HEK293 (cell line): ENCODE results near the gene DYNLT4.

Experiments used
- CTCF ChIA-PET: fragments of 350-600 bp; formaldehyde crosslinking; extraction: SDS; loops from one replicate; lab custom pipeline; 2021; ENCODE audit warnings: antibody characterized with exemption; lab: Yijun Ruan, JAX
- POLR2A ChIA-PET: fragments of 300-600 bp; formaldehyde crosslinking; extraction: SDS; loops from one replicate; lab custom pipeline; 2020; ENCODE audit warnings: antibody characterized with exemption, inconsistent platforms; lab: Yijun Ruan, JAX
- H3K27ac ChIP-seq: fragments of 200-500 bp; sonication (Bioruptor generic); 2 replicates; pipeline ENCODE4 v1.5.1; 2014; ENCODE audit warnings: low read depth, low read length, control low read depth, inconsistent platforms; ENCODE audit errors: extremely low read depth
- H3K36me3 ChIP-seq, 2 experiments: fragments of 200-500 bp in 1 of 2; sonication (Bioruptor generic) in 1 of 2; 1 replicate in 1 of 2; 2 replicates in 1 of 2; pipeline ENCODE4 v1.5.1; 2014 to 2017; ENCODE audit warnings: inconsistent platforms in 2 of 2, low read length in 2 of 2; ENCODE audit not compliant: control insufficient read depth in 2 of 2, insufficient read depth in 1 of 2
- H3K4me1 ChIP-seq: fragments of 200-500 bp; sonication (Bioruptor generic); 2 replicates; pipeline ENCODE4 v1.5.1; 2014; ENCODE audit warnings: mild to moderate bottlenecking, low read length, inconsistent platforms; ENCODE audit not compliant: control insufficient read depth, insufficient read depth
- H3K4me3 ChIP-seq: 2 replicates; pipeline ENCODE4 v1.5.1; 2011; ENCODE audit warnings: low read depth, mild to moderate bottlenecking, control low read depth, low read length, moderate library complexity
- H3K9me3 ChIP-seq: fragments of 200-500 bp; sonication (Bioruptor generic); 2 replicates; pipeline ENCODE4 v1.5.1; 2014; ENCODE audit warnings: low read depth, low read length, inconsistent platforms; ENCODE audit not compliant: control insufficient read depth, insufficient read depth
- GLI4 ChIP-seq: fragments of 450-650 bp; formaldehyde crosslinking; IDR thresholded peaks from 2 replicates; pipeline ENCODE4 v1.5.1; 2016; ENCODE audit warnings: missing biosample characterization, missing genetic modification characterization
- GLIS2 ChIP-seq: fragments of 450-650 bp; formaldehyde crosslinking; IDR thresholded peaks from 2 replicates; pipeline ENCODE4 v1.5.1; 2016; ENCODE audit warnings: missing biosample characterization, missing genetic modification characterization
- KLF1 ChIP-seq: fragments of 450-650 bp; formaldehyde crosslinking; IDR thresholded peaks from 2 replicates; pipeline ENCODE4 v1.5.1; 2016; ENCODE audit warnings: missing biosample characterization, missing genetic modification characterization
- KLF16 ChIP-seq: fragments of 450-650 bp; formaldehyde crosslinking; IDR thresholded peaks from 2 replicates; pipeline ENCODE4 v1.5.1; 2017; ENCODE audit warnings: missing biosample characterization, missing genetic modification characterization
- KLF8 ChIP-seq: fragments of 450-650 bp; formaldehyde crosslinking; IDR thresholded peaks from 2 replicates; pipeline ENCODE4 v1.5.1; 2016; ENCODE audit warnings: missing biosample characterization, missing genetic modification characterization
- PRDM1 ChIP-seq: fragments of 450-650 bp; formaldehyde crosslinking; IDR thresholded peaks from 2 replicates; pipeline ENCODE4; 2016; ENCODE audit warnings: missing biosample characterization, missing genetic modification characterization
- REPIN1 ChIP-seq: fragments of 450-650 bp; formaldehyde crosslinking; IDR thresholded peaks from 2 replicates; pipeline ENCODE4 v1.5.1; 2017; ENCODE audit warnings: missing biosample characterization, missing genetic modification characterization, low read depth
- SETDB1 ChIP-seq: IDR thresholded peaks from one replicate; pipeline ENCODE4 v1.6.1; 2017; ENCODE audit warnings: mild to moderate bottlenecking, low read length, moderate library complexity, mixed read lengths; ENCODE audit not compliant: insufficient read length
- SP2 ChIP-seq: fragments of 450-650 bp; formaldehyde crosslinking; IDR thresholded peaks from 2 replicates; pipeline ENCODE4 v1.5.1; 2016; ENCODE audit warnings: missing biosample characterization, missing genetic modification characterization
- SP3 ChIP-seq: fragments of 450-650 bp; formaldehyde crosslinking; IDR thresholded peaks from 2 replicates; pipeline ENCODE4 v1.5.1; 2016; ENCODE audit warnings: missing biosample characterization, missing genetic modification characterization
- TCF7L2 ChIP-seq: IDR thresholded peaks from 2 replicates; pipeline ENCODE4 v1.6.1; 2011; ENCODE audit warnings: low read depth, mild to moderate bottlenecking, inconsistent platforms, low read length, moderate library complexity, borderline replicate concordance
- ZBTB17 ChIP-seq: fragments of 450-650 bp; formaldehyde crosslinking; IDR thresholded peaks from 2 replicates; pipeline ENCODE4 v1.5.1; 2016; ENCODE audit warnings: missing biosample characterization, missing genetic modification characterization
- ZEB2 ChIP-seq: fragments of 450-650 bp; formaldehyde crosslinking; IDR thresholded peaks from 2 replicates; pipeline ENCODE4 v1.5.1; 2016; ENCODE audit warnings: missing biosample characterization, missing genetic modification characterization
- ZNF140 ChIP-seq: fragments of 450-650 bp; formaldehyde crosslinking; IDR thresholded peaks from 2 replicates; pipeline ENCODE4 v1.5.1; 2016; ENCODE audit warnings: missing biosample characterization, missing genetic modification characterization
- ZNF157 ChIP-seq: fragments of 450-650 bp; formaldehyde crosslinking; IDR thresholded peaks from 2 replicates; pipeline ENCODE4 v1.5.1; 2016; ENCODE audit warnings: missing biosample characterization, missing genetic modification characterization
- ZNF16 ChIP-seq: fragments of 450-650 bp; formaldehyde crosslinking; IDR thresholded peaks from 2 replicates; pipeline ENCODE4 v1.5.1; 2016; ENCODE audit warnings: low read depth, missing biosample characterization, missing genetic modification characterization
- ZNF23 ChIP-seq: fragments of 450-650 bp; formaldehyde crosslinking; IDR thresholded peaks from 2 replicates; pipeline ENCODE4 v1.5.1; 2016; ENCODE audit warnings: missing biosample characterization, missing genetic modification characterization, borderline replicate concordance
- ZNF24 ChIP-seq: fragments of 450-650 bp; formaldehyde crosslinking; IDR thresholded peaks from 2 replicates; pipeline ENCODE4 v1.5.1; 2016; ENCODE audit warnings: missing biosample characterization, missing genetic modification characterization
- ZNF335 ChIP-seq: fragments of 450-650 bp; formaldehyde crosslinking; conservative IDR thresholded peaks from 2 replicates; pipeline ENCODE4 v1.5.1; 2016; ENCODE audit warnings: missing biosample characterization, missing genetic modification characterization
- ZNF560 ChIP-seq: fragments of 450-650 bp; formaldehyde crosslinking; IDR thresholded peaks from 2 replicates; pipeline ENCODE4 v1.5.1; 2017; ENCODE audit warnings: missing biosample characterization, missing genetic modification characterization, borderline replicate concordance
- ZNF624 ChIP-seq: fragments of 450-650 bp; formaldehyde crosslinking; IDR thresholded peaks from 2 replicates; pipeline ENCODE4 v1.5.1; 2017; ENCODE audit warnings: missing biosample characterization, missing genetic modification characterization
- ZNF654 ChIP-seq: fragments of 450-650 bp; formaldehyde crosslinking; IDR thresholded peaks from 2 replicates; pipeline ENCODE4 v1.5.1; 2016; ENCODE audit warnings: low read depth, missing biosample characterization, missing genetic modification characterization
- ZNF670 ChIP-seq: fragments of 450-650 bp; formaldehyde crosslinking; IDR thresholded peaks from 2 replicates; pipeline ENCODE4 v1.5.1; 2016; ENCODE audit warnings: missing biosample characterization, missing genetic modification characterization, low read depth
- ZNF785 ChIP-seq: fragments of 450-650 bp; formaldehyde crosslinking; IDR thresholded peaks from 2 replicates; pipeline ENCODE4 v1.5.1; 2016; ENCODE audit warnings: missing biosample characterization, missing genetic modification characterization
- ZSCAN30 ChIP-seq: fragments of 450-650 bp; IDR thresholded peaks from 2 replicates; pipeline ENCODE4 v1.5.1; 2018; ENCODE audit warnings: missing biosample characterization, mild to moderate bottlenecking, missing genetic modification characterization, moderate library complexity
- TF ChIP-seq, protein P1 (sequence below): fragments of 450-650 bp; formaldehyde crosslinking; IDR thresholded peaks from 2 replicates; pipeline ENCODE4 v1.5.1; 2016; ENCODE audit warnings: missing biosample characterization, missing genetic modification characterization
- TF ChIP-seq, protein P2 (sequence below): fragments of 450-650 bp; formaldehyde crosslinking; IDR thresholded peaks from 2 replicates; pipeline ENCODE4 v1.5.1; 2016; ENCODE audit warnings: missing biosample characterization, missing genetic modification characterization
- TF ChIP-seq, protein P3 (sequence below): fragments of 450-650 bp; formaldehyde crosslinking; conservative IDR thresholded peaks from 2 replicates; pipeline ENCODE4 v1.5.1; 2016; ENCODE audit warnings: low read depth, missing biosample characterization, missing genetic modification characterization
- TF ChIP-seq, protein P4 (sequence below): fragments of 450-650 bp; formaldehyde crosslinking; IDR thresholded peaks from 2 replicates; pipeline ENCODE4 v1.5.1; 2016; ENCODE audit warnings: missing biosample characterization, missing genetic modification characterization

The DYNLT4 gene

DNA sequence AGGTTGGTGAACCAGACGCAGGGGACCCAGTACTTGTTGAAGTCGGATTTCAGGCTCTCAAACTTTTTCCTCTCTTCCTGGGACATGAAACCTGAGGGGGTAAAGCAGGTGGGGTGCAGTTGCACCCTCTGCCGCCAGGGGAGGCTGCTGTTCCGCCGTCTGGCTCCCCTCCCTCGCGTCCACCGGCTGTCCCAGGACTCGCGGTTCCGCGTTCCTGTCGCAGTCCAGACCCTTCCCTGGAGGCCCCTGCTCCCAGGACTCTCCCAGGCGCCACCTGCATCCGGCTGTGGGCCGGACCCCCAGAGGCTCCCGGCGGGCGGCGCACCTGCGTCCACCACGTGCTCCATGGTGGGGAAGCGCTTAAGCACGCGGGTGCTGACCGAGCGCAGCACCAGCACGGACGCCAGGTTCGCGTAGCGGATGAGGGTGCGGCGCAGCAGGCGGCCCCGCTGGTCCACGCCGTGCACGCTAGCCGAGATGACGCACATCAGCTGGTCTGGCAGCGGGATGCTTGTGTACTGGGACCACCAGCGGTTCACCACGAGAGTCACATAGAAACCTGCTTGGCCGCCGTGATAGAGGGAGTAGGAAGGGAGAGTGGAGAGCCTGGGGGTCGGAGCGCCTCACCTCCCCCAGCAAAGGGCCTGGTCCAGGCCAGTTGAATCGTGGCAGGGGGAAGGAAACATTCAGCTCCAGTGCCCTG lies 20.9 kb downstream of the DYNLT4 start:
- 0 out of 2 replicates have a peak, but pooled peaks cover 2% of the 10 kb centered on the region for H3K4me1 ChIP-seq
- peak overlapping the region; percentile 48 for H3K4me3 ChIP-seq
- ChIA-PET CTCF (interaction anchor here (0.7 to 2.3 kb wide), 10 partner anchors 9 to 507 kb away, joined by 3 to 11 read pairs (median 4); partner anchors contain the start of genes HECTD3, RPS8 and UROD), POLR2A (interaction anchor here (0.6 to 5.6 kb wide), 9 partner anchors 10 to 517 kb away, joined by 3 to 41 read pairs (median 5); partner anchors contain the start of genes BTBD19, HECTD3, PLK3 and RPS8)
- no peaks in the 10 kb centered on the region for H3K9me3 ChIP-seq
- H3K36me3 ChIP-seq = peaks cover 2 to 10% of the 10 kb centered on the region in 2 experiments; a peak in 2 of 3 replicates
- peak overlapping the region; percentile 18; the same call in 1 of the 2 replicates for H3K27ac ChIP-seq
- no peak for TF ChIP-seq ZNF670
- TF ChIP-seq, protein P1, sequence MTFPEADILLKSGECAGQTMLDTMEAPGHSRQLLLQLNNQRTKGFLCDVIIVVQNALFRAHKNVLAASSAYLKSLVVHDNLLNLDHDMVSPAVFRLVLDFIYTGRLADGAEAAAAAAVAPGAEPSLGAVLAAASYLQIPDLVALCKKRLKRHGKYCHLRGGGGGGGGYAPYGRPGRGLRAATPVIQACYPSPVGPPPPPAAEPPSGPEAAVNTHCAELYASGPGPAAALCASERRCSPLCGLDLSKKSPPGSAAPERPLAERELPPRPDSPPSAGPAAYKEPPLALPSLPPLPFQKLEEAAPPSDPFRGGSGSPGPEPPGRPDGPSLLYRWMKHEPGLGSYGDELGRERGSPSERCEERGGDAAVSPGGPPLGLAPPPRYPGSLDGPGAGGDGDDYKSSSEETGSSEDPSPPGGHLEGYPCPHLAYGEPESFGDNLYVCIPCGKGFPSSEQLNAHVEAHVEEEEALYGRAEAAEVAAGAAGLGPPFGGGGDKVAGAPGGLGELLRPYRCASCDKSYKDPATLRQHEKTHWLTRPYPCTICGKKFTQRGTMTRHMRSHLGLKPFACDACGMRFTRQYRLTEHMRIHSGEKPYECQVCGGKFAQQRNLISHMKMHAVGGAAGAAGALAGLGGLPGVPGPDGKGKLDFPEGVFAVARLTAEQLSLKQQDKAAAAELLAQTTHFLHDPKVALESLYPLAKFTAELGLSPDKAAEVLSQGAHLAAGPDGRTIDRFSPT (tag by site-specific recombination) = peak; percentile 81
- peak; percentile 29 for TF ChIP-seq SP2 (tag by site-specific recombination)
- TF ChIP-seq KLF1 (tag by site-specific recombination) = peak; percentile 45
- peak; percentile 97 for TF ChIP-seq ZEB2 (tag by site-specific recombination)
- TF ChIP-seq ZNF157 (tag by site-specific recombination) = no peak
- peak; percentile 64; the same call in 1 of the 2 replicates for TF ChIP-seq KLF8 (tag by site-specific recombination)
- TF ChIP-seq KLF16 = peak; percentile 58
- TF ChIP-seq, protein P2, sequence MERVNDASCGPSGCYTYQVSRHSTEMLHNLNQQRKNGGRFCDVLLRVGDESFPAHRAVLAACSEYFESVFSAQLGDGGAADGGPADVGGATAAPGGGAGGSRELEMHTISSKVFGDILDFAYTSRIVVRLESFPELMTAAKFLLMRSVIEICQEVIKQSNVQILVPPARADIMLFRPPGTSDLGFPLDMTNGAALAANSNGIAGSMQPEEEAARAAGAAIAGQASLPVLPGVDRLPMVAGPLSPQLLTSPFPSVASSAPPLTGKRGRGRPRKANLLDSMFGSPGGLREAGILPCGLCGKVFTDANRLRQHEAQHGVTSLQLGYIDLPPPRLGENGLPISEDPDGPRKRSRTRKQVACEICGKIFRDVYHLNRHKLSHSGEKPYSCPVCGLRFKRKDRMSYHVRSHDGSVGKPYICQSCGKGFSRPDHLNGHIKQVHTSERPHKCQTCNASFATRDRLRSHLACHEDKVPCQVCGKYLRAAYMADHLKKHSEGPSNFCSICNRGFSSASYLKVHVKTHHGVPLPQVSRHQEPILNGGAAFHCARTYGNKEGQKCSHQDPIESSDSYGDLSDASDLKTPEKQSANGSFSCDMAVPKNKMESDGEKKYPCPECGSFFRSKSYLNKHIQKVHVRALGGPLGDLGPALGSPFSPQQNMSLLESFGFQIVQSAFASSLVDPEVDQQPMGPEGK = peak; percentile 93
- TF ChIP-seq ZNF560 (tag by site-specific recombination) = no peak
- peak; percentile 94 for TF ChIP-seq ZBTB17 (tag by site-specific recombination)
- TF ChIP-seq GLI4 = no peak
- TF ChIP-seq, protein P3, sequence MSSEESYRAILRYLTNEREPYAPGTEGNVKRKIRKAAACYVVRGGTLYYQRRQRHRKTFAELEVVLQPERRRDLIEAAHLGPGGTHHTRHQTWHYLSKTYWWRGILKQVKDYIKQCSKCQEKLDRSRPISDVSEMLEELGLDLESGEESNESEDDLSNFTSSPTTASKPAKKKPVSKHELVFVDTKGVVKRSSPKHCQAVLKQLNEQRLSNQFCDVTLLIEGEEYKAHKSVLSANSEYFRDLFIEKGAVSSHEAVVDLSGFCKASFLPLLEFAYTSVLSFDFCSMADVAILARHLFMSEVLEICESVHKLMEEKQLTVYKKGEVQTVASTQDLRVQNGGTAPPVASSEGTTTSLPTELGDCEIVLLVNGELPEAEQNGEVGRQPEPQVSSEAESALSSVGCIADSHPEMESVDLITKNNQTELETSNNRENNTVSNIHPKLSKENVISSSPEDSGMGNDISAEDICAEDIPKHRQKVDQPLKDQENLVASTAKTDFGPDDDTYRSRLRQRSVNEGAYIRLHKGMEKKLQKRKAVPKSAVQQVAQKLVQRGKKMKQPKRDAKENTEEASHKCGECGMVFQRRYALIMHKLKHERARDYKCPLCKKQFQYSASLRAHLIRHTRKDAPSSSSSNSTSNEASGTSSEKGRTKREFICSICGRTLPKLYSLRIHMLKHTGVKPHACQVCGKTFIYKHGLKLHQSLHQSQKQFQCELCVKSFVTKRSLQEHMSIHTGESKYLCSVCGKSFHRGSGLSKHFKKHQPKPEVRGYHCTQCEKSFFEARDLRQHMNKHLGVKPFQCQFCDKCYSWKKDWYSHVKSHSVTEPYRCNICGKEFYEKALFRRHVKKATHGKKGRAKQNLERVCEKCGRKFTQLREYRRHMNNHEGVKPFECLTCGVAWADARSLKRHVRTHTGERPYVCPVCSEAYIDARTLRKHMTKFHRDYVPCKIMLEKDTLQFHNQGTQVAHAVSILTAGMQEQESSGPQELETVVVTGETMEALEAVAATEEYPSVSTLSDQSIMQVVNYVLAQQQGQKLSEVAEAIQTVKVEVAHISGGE (tag by site-specific recombination) = no peak; the same call in 1 of the 2 replicates
- peak; percentile 96 for TF ChIP-seq GLIS2 (tag by site-specific recombination)
- TF ChIP-seq ZNF24 (tag by site-specific recombination) = 0 out of 2 replicates have a peak, but pooled peaks have one; percentile 43
- TF ChIP-seq, protein P4, sequence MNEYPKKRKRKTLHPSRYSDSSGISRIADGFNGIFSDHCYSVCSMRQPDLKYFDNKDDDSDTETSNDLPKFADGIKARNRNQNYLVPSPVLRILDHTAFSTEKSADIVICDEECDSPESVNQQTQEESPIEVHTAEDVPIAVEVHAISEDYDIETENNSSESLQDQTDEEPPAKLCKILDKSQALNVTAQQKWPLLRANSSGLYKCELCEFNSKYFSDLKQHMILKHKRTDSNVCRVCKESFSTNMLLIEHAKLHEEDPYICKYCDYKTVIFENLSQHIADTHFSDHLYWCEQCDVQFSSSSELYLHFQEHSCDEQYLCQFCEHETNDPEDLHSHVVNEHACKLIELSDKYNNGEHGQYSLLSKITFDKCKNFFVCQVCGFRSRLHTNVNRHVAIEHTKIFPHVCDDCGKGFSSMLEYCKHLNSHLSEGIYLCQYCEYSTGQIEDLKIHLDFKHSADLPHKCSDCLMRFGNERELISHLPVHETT (tag by site-specific recombination) = peak; percentile 69; the same call in 1 of the 2 replicates
- TF ChIP-seq PRDM1 (tag by site-specific recombination) = no peak
- no peak for TF ChIP-seq ZNF23 (tag by site-specific recombination)
- peak; percentile 13 for TF ChIP-seq SETDB1
- TF ChIP-seq ZNF335 (tag by site-specific recombination) = peak; percentile 76; the same call in 1 of the 2 replicates
- peak; percentile 28; the same call in 1 of the 2 replicates for TF ChIP-seq SP3
- TF ChIP-seq ZNF624 (tag by site-specific recombination) = no peak
- no peak for TF ChIP-seq ZNF16 (tag by site-specific recombination)
- TF ChIP-seq ZNF654 (tag by site-specific recombination) = peak; percentile 46
- peak; percentile 95 for TF ChIP-seq ZSCAN30
- no peak for TF ChIP-seq REPIN1 (tag by site-specific recombination)
- no peak for TF ChIP-seq ZNF140 (tag by site-specific recombination)
- no peak for TF ChIP-seq ZNF785 (tag by site-specific recombination)
- TF ChIP-seq TCF7L2 = no peak
